Stimulated activated CD8-positive, alpha-beta memory T cell treated with anti-CD3 and anti-CD28 coated beads, Interleukin-7, amount 100 ng/mL, for 24 hours (primary cell): Measurements from ENCODE around the gene STK4.
A peak's percentile ranks its signal among the peaks of the same experiment; 100 is the strongest.

ENCODE experiments used
- DNase-seq: peaks from one replicate; pipeline ENCODE4 v3.0.0-alpha.2; 2020; ENCODE audit warnings: low read depth

STK4 gene

DNA sequence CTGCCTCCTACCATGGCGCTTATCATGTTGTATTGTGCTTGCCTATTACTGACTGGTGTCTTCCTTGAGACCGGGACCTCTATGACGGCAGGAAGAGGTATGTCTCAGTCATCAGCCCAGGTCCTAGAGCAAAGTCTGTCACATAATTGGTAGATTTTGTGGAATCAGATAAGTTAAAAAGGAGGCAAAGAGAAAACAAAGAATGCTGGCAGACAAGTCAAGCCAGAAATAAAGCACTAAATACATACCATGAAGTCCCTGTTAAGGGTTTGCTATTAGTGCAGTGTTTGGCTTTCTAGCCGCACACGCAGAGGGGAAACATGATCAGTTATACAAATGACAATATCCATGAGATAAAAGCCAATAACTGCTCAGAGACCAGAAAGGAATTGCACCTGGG lies 12.1 kb upstream of the STK4 start:
- DNase-seq = no peak

DNA sequence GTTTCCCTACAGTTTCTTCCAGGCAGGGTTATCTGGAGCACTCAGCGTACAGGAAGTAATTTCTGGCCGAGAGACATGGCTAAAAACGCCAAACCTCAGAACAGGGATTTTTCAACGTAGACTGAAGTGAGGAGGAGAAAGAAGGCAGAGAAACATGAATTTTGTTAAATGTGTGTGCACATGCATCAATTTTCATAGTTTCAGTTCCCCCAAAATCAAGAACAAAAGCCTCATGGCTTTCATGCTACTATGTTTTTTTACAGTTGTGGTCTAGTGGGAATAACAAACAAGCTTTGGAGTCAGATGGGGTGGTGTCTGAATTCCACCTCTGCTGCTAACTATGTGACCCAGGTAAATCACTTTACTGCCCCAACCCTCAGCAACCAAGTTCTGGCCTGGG lies 11.0 kb upstream of the STK4 start:
- no peak for DNase-seq

DNA sequence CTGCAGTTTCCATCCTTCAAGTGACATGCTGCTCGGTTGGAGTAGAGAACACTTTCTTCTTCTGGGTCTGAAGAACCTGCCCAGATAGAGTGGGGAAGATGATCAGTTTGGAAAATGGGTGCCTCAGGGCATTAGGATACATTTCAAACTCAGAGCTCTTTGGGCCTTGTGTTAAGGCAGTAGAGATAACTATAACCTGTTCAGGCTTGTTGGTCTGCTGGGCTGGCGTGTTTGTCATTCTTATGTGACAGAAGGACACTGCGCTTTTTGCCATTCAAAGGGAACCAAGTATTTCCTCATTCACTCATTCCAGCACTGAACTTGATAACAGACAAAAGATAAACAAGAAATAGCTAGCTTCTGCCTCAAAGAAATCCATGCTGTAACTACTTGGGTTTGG lies 9.9 kb upstream of the STK4 start:
- DNase-seq = no peak

DNA sequence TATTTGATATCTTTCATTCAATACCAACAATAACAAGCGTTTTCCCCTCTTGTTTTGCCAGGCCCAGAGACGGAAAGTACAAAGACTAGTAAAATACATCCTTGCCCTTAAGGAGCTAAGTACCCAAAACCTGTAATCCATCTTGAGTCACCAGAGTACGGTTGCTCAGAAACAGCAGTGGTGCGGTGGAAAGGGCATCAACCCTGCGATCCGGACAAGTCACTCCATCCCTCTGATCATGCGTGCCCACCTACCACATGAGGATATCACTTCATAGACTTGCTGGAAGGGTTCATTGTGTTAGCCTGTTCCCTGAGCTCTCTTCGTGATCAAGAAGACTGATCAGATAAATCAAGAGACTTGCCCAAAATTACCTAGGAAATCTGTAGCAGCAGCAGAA lies 8.0 kb upstream of the STK4 start:
- DNase-seq = no peak

DNA sequence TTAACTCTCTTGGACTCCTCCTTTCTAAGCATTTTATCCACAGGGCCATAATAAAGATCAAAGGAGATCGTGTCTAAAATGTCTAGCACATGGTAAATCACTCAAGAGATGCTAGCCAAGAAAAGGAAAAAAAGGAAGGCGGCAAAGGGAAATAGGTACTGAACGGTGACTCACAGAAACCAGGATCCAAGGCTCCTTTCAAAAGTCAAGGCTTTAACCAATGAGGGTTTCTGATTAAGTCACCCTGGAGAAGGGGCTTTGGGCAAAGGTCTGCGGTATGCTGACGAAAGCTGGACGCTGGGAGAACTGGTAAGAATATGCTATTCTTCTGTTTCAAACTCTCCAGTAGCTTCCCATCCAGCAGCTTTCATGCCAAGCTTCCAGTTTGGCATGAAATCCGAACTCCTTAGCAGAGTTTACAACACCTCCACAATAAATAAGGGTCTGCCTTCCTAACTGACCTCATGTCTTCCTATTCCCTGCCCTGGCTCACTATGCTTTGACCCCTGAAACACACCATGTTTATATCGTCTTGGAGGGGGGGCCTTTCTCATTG lies 7.2 kb upstream of the STK4 start:
- no peak for DNase-seq

DNA sequence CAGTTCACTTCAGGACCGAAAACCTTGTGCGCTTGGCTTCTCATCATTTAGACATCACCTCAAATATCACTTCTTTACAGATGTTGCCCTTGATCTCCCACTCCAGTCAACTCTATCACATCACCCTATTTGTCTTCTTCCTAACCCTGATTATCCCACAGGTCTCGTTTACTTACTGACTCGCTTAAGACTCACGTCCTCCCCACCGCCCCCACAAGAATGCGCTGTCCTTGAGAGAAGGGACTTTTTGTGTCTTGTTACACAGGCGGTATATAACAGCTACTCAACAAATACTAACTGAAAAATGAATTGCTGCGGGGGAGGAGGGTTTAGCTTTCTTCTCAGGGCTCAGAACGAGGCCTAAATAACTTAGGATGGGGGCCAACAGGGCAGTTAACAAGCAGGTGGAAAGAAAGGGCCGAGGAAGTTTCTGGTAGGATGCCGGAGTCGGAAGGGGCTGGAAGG lies 6.6 kb upstream of the STK4 start:
- DNase-seq = peak; percentile 41

DNA sequence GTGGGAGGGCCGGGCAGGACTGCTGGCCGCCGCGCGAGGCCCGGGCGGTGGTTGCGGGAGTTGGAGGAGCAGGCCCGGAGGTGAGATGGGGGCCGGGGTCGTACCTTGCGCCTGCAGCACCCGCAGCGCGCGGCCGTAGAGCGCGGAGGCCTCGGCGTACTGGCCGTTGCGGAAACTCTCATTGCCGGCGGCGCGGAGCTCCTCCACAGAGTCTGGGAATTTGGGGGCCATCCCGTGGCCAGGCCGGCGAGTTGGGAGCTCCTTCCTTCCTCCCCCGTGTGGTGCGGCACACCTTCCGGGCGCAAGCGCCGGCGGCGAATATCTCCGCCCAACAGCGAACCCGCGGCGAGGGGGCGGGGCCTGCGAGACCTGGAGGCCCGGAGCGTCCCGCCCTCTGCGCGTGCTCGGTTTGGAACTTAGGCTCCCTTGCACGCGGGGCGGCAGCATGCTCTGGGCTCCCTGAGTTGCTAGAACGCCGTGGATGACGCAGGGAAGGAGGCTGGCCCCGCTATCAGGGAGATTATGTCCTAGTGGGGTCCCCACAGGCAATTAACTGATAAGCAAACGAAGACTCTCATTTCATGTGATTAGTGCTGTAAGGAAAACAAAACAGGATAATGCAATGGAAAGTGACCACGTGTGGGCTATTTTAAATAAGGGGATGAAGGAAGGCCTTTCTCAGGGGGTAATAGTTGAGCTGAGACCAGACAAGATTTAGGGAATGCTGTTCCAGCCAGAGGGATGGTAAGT lies 6.0 kb upstream of the STK4 start, which contains the start of gene TOMM34:
Gene TOMM34 (minus strand): TSS at position 295 of the 750 bp plus-strand sequence. CDS start 64 bp downstream, at position 231.
- peak; percentile 90 for DNase-seq

DNA sequence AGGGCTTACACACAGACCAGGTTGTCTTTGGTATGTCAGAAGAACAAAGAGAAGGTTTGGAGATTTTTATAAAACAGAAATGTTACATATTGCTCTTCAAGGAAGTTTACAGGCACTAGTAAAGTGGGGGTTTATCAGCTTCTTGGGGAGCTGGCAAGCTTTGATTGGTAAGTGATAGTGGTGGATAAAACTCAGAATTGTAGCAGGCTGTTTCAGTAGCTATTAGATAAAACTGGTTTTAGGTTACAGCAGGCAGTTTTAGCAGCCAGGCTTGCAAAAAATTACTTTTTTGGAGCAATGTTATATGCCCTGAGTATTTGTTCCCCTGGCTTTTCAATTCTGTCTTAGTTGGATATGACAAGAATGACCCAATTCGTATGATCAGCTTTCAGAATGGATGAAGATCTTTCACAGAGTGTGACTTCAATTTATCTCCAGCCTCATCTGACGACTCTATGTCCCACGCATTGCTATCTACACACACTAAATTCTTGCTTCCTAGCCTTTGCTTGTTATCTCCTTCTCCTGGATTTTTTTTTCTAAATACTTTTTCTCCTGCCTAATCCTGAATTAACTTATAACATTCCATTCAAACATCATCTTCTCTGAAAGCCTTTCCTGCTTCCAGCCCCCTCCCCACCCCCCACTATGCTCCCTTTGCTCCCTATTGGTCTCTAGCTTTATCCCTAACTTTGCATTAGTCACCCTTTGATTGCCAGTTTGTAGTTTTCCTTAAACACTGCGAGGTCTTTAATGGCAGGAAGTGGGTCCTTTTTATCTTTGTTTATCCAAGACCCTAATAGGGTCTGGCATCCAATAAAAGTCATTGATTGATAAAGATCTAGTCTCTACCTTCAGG lies 5.1 kb upstream of the STK4 start:
- no peak for DNase-seq

DNA sequence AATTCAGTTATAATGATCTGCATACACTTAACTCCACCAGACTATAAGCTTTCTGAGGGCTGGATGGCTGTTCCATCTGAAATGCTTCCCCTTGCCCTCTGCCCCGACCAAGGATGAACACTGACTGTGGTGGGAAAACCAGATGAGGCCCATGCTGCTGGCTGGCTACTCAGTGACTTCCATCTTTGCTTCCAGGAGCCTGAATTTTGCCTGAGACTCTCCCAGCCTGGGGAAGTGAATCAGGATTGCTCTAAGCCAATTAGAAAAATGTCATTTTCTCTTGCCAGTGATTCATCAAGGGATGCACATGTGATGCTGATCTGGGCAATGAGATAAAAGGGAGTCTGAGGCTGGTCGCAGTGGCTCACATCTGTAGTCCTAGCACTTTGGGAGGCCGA lies 4.4 kb upstream of the STK4 start:
- no peak for DNase-seq

DNA sequence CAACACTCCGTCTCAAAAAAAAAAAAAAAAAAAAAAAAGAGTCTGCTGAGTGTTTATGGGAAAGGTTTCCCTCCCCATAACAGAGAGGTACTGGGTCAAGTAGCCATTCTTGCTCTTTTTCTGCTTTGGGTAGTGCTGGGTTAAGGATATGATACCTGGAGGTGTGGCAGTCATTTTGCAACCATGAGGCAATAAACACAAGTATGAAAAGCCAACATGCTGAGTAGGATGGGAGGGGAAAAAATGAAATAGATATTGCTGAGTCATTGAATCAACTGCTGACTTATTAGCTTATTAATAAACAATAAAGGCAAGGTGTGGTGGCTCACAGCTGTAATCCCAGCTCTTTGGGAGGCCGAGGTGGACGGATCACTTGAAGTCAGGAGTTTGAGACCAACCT lies 3.8 kb upstream of the STK4 start:
- no peak for DNase-seq

DNA sequence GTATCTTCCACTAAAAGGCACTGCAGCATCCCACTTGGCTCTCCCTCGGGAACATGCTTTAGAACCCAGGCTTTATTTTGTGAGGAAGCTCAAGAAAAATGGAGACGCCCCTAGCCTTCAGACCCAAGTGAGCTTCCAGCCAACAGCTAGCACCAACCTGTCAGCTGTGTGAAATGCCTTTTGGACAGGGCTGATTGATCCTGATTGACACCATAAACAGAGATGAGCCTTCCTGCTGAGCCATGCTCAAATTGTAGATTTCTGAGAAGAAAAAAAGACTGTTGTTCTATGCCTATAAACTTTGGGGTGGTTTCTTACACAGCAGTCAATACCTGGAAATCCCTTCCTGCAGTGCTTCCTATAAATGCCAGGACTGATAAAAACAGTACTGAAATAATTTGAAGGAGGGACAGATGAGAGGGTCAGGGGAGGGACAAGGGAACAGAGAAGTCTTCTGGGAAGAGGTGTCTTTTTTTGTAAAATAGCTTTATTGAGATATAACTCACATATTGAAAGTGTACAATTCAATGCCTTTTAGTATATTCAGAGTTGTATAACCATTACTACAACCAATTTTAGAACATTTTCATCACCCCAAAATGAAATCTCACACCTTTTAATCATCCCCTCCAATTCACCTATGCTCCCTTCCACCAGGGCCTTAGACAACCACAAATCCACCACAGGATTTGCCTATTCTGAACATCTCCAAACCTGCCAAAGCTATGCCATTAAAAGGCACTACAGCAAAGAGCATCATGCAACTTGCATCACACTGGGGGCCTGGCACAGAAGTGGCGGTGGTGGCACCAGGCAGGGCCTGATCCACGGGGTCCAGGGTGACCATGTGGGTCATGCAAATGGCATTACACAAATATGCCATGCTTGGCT lies 2.7 kb upstream of the STK4 start:
- no peak for DNase-seq

DNA sequence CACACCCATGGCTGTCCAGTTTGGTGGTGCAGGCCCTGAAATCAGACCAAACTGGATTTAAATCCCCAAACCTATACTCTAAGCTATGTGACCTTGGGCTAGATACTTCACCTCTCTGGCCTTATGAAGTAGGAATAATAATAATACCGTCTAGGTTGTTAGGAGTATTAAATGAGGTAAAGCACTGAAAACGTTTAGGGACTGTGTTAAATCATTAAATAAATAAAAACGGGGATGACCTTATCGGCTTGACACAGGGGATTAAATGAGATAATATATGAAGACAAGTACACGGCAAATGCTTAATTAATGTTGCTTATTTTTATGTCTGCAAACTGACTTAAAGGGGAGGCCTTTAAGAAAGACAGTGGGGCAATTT lies 672 bp upstream of the STK4 start:
- DNase-seq = no peak

DNA sequence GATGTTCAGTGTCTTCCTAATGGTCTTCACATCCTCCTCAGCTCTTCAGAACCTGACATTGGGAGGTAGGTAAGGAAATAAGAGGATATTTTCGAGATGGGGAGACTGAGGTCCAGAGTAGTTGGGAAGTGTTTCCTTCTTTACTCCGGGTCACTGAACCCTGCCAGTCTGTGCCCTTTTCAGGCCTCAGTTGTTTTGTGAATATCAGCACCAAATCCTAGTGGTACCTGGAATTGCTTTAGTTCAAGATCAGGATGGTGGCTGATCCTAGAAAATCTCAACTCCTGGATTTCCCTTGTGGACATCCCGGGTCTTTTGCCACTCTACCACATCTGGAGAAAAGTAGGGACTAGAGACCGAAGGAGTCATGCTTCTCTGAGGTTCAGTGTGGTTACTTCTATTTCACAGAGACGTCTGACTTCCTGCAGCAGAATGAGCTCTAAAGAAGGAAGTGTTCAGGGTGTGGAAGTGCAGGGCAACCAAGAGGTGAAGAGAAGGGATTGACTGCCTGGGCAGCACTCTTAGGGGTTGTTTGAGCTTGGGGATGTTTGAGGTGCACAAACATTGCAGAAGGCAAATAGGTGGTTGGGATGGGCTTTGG lies 995 bp downstream of the STK4 start:
- no peak for DNase-seq

DNA sequence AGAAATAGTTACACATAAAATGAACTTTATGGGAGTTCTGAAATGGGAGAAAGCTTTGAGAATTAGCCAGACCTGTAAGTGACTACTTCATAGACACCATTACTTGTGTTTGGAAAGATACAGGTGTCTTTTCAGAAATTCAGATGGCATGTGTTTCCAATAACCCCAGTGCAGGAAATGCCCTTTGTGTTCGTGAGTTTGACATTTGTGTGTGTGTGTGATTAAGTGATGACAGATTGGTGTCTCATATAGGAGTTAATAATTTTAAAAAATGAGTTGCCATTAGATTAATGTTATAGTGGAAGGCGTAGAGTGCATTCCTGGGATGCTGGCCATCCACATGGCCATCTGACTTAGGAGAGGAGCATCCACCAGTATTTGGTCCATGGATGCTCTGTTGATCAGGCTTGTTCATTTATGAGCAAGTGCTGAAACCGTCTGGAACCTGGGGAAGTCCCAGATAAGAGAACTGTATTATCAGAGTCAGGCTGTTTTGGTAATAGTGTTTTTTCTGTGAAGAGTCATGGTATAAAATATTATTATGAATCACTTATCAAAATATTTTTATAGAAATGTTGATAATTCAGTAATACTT lies 3.1 kb downstream of the STK4 start:
- no peak for DNase-seq

DNA sequence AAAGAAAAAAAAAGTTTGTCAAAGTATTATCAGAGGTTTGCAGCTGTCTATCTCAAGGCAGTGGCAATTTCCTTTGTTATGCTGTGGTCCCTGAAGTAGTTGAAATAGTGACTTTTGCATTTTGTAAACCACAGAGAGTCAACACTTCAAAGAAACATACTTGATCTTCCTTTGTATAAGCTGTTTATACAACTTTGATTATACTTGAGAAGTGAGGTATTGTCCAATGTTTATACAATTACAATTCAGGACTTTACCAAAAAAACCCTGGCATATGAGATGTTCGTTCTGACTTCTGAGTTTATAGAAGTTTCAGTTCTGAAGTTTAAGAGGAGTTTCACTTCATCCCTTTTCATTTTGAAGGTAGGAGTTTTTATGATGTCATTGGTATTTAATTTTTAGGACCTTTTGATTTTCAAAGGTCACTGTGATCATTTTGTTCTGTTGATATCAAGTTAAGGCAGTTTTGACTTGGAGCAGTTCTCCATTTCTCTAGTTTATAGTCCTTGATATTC lies 4.0 kb downstream of the STK4 start:
- no peak for DNase-seq

DNA sequence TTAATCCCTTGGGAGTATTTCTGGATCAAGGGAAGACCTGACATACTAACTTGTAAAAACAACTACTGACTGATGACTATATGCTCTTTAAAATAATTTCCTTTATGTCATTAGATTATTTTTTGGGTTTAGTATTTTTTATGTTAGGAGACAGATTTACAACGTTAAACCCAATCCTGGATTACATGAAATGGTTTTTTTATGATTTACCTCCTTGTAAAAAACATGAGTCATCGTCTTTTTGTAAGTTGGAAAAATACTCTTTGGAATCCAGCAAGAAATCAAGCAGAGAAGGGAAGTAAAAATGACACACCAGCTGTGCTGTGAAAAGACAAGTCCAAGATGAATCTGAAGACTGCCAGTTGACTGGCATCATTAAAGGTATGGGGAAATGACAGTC lies 6.7 kb downstream of the STK4 start:
- no peak for DNase-seq

DNA sequence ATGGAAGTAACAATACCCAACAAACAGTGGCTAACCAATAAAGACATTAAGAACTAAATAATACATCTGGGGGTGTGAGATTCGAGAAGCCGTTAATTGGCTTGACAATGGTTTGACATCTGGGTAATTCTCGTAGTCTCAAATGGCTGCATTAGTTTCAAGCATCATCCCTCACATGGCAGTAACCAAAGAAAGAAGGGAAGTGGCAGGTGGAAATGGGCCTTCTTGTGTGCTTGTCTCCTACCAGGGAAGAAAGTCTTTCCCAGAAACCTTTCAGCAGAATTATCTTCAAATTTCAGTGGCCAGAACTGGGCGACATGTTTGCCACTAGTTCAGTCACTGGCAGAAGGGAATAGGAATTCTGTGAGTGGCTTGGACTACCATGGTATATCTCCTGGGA lies 10.4 kb downstream of the STK4 start:
- no peak for DNase-seq

DNA sequence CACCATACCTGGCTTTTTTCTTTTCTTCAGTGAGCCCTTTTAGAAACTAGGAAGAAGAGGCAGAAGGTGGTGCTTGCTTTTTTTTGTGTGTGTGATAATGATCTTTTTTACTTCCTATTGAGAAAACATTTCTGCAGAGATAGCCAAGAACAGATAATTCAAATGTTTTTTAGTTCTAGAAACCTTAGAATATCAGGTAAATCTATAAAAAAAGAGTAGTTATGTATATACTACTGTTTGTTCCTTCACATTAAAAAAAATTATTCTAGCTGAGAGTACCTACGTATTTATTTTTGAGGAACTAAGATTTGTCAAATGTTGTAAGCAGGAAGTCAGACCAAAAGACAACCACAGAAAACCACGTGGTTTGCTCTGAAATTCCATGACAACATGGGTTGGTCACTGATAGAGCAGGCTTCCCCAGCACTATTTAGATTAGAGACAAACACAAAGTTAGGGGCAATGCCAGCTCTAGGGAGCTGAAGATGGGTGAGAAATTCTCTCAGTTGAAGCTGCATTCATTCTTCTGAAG lies 12.8 kb downstream of the STK4 start:
- no peak for DNase-seq

DNA sequence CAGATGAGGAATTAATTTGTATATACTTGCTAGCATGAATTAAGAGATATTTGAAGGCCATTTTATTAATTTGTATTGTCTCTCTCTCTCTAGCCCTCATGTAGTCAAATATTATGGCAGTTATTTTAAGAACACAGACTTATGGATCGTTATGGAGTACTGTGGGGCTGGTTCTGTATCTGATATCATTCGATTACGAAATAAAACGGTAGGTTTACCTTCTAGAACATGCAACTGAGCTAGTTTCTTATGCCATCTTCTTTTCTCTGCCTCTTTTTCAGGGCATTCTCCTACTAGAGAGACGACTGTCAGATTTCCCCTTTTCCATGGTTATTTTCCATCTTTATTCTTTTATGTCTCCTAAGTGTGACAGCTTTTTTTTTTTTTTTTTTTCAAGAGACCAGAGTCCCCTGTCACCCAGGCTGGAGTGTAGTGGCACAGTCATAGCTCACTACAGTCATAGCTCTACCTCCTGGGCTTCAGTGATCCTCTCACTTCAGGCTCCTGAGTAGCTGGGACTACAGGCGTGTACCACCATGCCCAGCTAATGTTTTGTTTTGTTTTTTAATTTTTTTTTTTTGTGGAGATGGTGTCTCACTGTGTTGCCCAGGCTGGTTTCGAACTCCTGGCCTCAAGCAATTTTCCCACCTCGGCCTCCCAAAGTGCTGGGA lies 15.6 kb downstream of the STK4 start:
- DNase-seq = no peak

DNA sequence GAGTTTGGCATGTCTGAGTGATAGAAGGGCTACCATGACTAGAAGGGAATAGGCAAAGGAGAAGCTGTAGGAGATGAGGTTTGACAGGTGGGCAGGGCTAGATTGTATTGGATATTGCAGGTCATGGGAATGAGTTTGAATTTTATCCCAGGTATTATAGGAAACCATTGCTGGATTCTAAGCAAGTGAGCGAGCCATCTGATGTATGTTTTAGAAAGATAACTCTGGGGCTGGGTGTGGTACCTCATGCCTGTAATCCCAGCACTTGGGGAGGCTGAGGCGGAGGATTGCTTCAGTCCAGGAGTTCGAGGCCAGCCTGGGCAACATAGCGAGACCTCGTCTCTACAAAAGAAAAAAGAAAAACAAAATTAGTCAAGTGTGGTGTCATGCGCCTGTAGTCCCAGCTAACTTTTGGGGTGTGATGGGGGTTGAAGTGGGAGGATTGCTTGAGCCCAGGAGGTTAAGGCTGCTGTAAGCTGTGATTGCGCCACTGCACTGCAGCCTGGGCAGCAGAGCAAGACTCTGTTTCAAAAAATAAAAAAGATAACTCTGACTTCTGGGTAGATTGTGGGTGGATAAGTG lies 16.9 kb downstream of the STK4 start:
- DNase-seq = no peak
